K562 (cell line): Measurements from ENCODE around the gene HLCS. TPM values are rescaled to one million over a fixed set of nuclear protein-coding genes. Genes with fewer than 3 reads are reported as not detected.

ENCODE experiments used
- ATAC-seq: fragments of 200-7000 bp; cut with Tn5 transposase; 3 replicates; pipeline ENCODE4 v1.9.1; 2020; ENCODE audit warnings: moderate library complexity
- BruUV-seq: library from RNA; stranded (reverse); fragments of 400-500 nt; replicated peaks from 2 replicates; lab custom pipeline; 2021; lab: Mats Ljungman, UMichigan
- CTCF ChIA-PET: fragments of 300-600 bp; formaldehyde crosslinking; extraction: SDS; loops from one replicate; lab custom pipeline; 2021; ENCODE audit warnings: low intra/inter-chr PET ratio; lab: Yijun Ruan, JAX
- POLR2A ChIA-PET: fragments of 300-600, 350-650 bp; sonication (Branson Sonifier 250); formaldehyde crosslinking; extraction: SDS; loops from one replicate; lab custom pipeline; 2021; ENCODE audit warnings: antibody characterized with exemption, inconsistent platforms; lab: Yijun Ruan, JAX
- DNase-seq, 4 experiments: peaks; one replicate each; pipeline versions ENCODE4 v3.0.0 to v3.0.0-alpha.2; 2011 to 2018; ENCODE audit warnings: low spot score in 3 of 4, mixed read lengths in 3 of 4; ENCODE audit errors: extremely low read depth in 1 of 4
- FAIRE-seq: peaks from 2 replicates; lab custom pipeline; 2011; peaks lifted over from hg19 to GRCh38; lab: Jason Lieb, UNC
- H2AFZ ChIP-seq: 2 replicates; pipeline ENCODE4 v1.6.0; 2011; ENCODE audit warnings: low read depth, low read length, control low read depth, inconsistent platforms
- H3K27ac ChIP-seq: fragments of 200-600 bp; 3 replicates; pipeline ENCODE4 v1.8.0; 2011; ENCODE audit warnings: low read depth, mild to moderate bottlenecking, control low read depth, inconsistent platforms, low read length, moderate library complexity, mixed read lengths; ENCODE audit errors: extremely low read depth
- H3K27me3 ChIP-seq, 2 experiments: fragments of 300-600 bp in 1 of 2; 2 replicates in 1 of 2; 3 replicates in 1 of 2; pipeline versions ENCODE4 v1.6.0 to v1.8.0; 2011; ENCODE audit warnings: inconsistent platforms in 2 of 2, low read length in 2 of 2, mild to moderate bottlenecking in 1 of 2, mixed read lengths in 1 of 2, moderate library complexity in 1 of 2; ENCODE audit not compliant: control insufficient read depth in 2 of 2, insufficient read depth in 2 of 2
- H3K36me3 ChIP-seq: fragments of 300-600 bp; 3 replicates; pipeline ENCODE4 v1.8.0; 2011; ENCODE audit warnings: mild to moderate bottlenecking, low read length, inconsistent platforms; ENCODE audit not compliant: control insufficient read depth, insufficient read depth
- H3K4me1 ChIP-seq, 2 experiments: fragments of 200-600 bp in 1 of 2; replicated peaks in 1 of 2; 2 replicates in 1 of 2; 3 replicates in 1 of 2; pipeline versions ENCODE4 v1.5.1 to v1.8.0; 2011; ENCODE audit warnings: inconsistent platforms in 2 of 2, low read length in 2 of 2, mild to moderate bottlenecking in 1 of 2, mixed read lengths in 1 of 2, moderate library complexity in 1 of 2; ENCODE audit not compliant: control insufficient read depth in 2 of 2, insufficient read depth in 2 of 2
- H3K4me2 ChIP-seq: 2 replicates; pipeline ENCODE4 v1.6.1; 2011; ENCODE audit warnings: low read length, control low read depth, inconsistent platforms, mixed read lengths; ENCODE audit not compliant: insufficient read depth
- H3K4me3 ChIP-seq: fragments of 200-600 bp; sonication (generic), shearing (Covaris generic); 2 replicates; pipeline ENCODE4 v1.5.1; 2016; ENCODE audit warnings: control low read depth, inconsistent platforms
- H3K79me2 ChIP-seq: fragments of 200-600 bp; 3 replicates; pipeline ENCODE4 v1.8.0; 2011; ENCODE audit warnings: low read length, inconsistent platforms; ENCODE audit not compliant: control insufficient read depth, insufficient read depth
- H3K9ac ChIP-seq, 2 experiments: 2 replicates each; pipeline versions ENCODE4 v1.6.0 to v1.6.1; 2011; ENCODE audit warnings: low read depth in 2 of 2, low read length in 2 of 2, control low read depth in 1 of 2, inconsistent platforms in 1 of 2, mild to moderate bottlenecking in 1 of 2, mixed read lengths in 1 of 2; ENCODE audit not compliant: insufficient read depth in 1 of 2
- H3K9me1 ChIP-seq: one replicate; pipeline ENCODE4 v1.6.0; 2011; ENCODE audit warnings: inconsistent platforms, mild to moderate bottlenecking, low read length, moderate library complexity; ENCODE audit not compliant: control insufficient read depth, insufficient read depth
- H3K9me3 ChIP-seq: replicated peaks from 2 replicates; pipeline ENCODE4 v1.5.1; 2011; ENCODE audit warnings: low read depth, low read length, inconsistent platforms; ENCODE audit not compliant: control insufficient read depth, insufficient read depth
- H4K20me1 ChIP-seq: replicated peaks from 2 replicates; pipeline ENCODE4 v1.6.1; 2011; ENCODE audit warnings: low read length, inconsistent platforms, mixed read lengths; ENCODE audit not compliant: control insufficient read depth, insufficient read depth
- PATZ1 ChIP-seq: fragments of 250-450 bp; sonication (Bioruptor Pico); IDR thresholded peaks from 2 replicates; pipeline ENCODE4 v1.5.0; 2020; ENCODE audit warnings: mild to moderate bottlenecking, borderline replicate concordance
- RNF219 ChIP-seq: fragments of 250-450 bp; sonication (Bioruptor Pico); IDR thresholded peaks from 2 replicates; pipeline ENCODE4 v1.5.0; 2022; ENCODE audit warnings: mild to moderate bottlenecking
- ZBTB5 ChIP-seq: fragments of 450-650 bp; IDR thresholded peaks from 2 replicates; pipeline ENCODE4 v1.6.1; 2017; ENCODE audit warnings: antibody characterized with exemption
- ZNF212 ChIP-seq: fragments of 450-650 bp; formaldehyde crosslinking; IDR thresholded peaks from 2 replicates; pipeline ENCODE4 v1.4.0; 2020; ENCODE audit warnings: mild to moderate bottlenecking
- ZNF398 ChIP-seq: fragments of 250-450 bp; sonication (Bioruptor Pico); IDR thresholded peaks from 2 replicates; pipeline ENCODE4 v1.8.0; 2021; ENCODE audit warnings: moderate library complexity, mild to moderate bottlenecking, inconsistent platforms
- WGBS: fragments of 100-300 bp; shearing (Covaris generic); methylation state at CpG from one replicate; pipeline ENCODE4 v1.1.6; 2016; ENCODE audit warnings: low coverage, mixed read lengths; ENCODE audit not compliant: insufficient coverage; ENCODE audit errors: missing lambda C conversion rate; 5-methylcytosine and 5-hydroxymethylcytosine counted together
- in situ Hi-C: fragments of 300-500 bp; cut with MboI; formaldehyde crosslinking; loops from 4 replicates; pipeline ENCODE4 v1.15.0; 2018; ENCODE audit warnings: inconsistent platforms, mixed read lengths
- intact Hi-C: fragments of 100-400 bp; cut with micrococcal nuclease; formaldehyde crosslinking; loops from 2 replicates; pipeline ENCODE4 v1.14.2; 2022
- polyA plus RNA-seq, 8 experiments: library from polyadenylated mRNA; depleted of rRNA in 4 of 8; stranded (reverse) in 5 of 8; unstranded in 3 of 8; fragments of >200 nt; fragmentation: Nextera tagmentation in 2 of 8; fragmentation: Illumina TruSeq in 1 of 8; extraction: Ambion mirVana in 2 of 8; extraction: Trizol in 1 of 8; gene quantifications; 2 replicates each; pipeline versions ENCODE4 v1.2.1 to v1.2.3, GENCODE V29; 2011 to 2014; ENCODE audit warnings: inconsistent platforms in 1 of 8, missing spikeins in 1 of 8
- total RNA-seq, 7 experiments: library from RNA; depleted of rRNA in 6 of 7; stranded (reverse); fragments of >200 nt in 6 of 7; fragmentation: Illumina TruSeq in 2 of 7; extraction: Trizol in 2 of 7; gene quantifications; 2 replicates each; pipeline versions ENCODE4 v1.2.1 to v1.2.3, GENCODE V29; 2011 to 2021; ENCODE audit warnings: low replicate concordance in 1 of 7
- TF ChIP-seq, protein P1 (sequence below): fragments of 200-800 bp; sonication (Bioruptor generic); IDR thresholded peaks from 2 replicates; pipeline ENCODE4 v1.6.1; 2017; ENCODE audit warnings: missing genetic modification characterization, missing compliant biosample characterization
- TF ChIP-seq, protein P2 (sequence below): fragments of 450-650 bp; IDR thresholded peaks from 2 replicates; pipeline ENCODE4 v1.6.1; 2018; ENCODE audit warnings: mild to moderate bottlenecking, low read depth; ENCODE audit not compliant: partially characterized antibody

HLCS gene
- total and polyA plus RNA-seq, 9 of the 15 experiments (the other 6 are each of a cell fraction or from before 2014, with no cell fraction given) = 3.0 to 21.5 (median 17.1) TPM

DNA sequence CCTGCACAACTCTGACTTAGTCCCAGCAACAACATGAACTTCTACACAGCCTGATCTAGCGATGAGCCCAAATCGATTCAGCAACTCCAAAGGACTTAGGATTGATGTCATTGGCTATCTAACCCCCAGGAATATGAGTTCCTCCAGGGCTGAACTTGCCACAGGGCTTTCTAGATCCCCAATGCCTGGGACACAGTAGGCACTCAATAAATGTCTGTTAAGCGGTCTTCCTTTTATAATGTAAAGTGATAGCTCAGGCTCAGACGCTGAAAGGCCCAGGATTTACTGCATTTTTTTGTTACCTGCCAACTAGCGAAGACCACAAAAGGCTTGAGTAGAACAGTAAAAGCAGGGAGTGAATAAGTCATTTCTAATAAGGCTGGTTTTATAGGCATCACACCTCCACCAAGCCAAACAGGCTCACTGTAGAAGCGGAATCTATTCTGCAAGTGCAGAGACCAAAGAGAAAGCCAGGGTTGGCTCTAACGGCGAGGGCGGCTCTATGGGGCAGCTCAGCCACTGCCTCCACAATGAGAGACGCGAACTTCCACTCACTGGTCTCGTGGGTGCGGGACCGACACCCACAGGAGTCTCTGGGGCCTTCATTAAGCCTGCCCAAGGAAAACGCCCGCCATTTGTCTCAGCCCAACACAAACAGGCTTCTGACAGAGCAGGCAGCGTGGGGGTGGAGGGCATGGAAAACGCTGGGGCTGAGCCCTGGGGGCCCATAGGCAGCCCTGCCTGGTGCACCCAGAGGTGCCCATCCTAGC, 52.0 kb downstream of the HLCS start:
- no peak for ATAC-seq
- ChIA-PET CTCF (interaction anchor here (0.9 kb wide), 1 partner anchor 233 kb away, joined by 3 read pairs; no protein-coding TSS in a partner anchor), POLR2A (interaction anchor here (0.6 to 1.3 kb wide), 4 partner anchors 40 to 1934 kb away, joined by 3 to 4 read pairs (median 4); no protein-coding TSS in a partner anchor)
- H3K27me3 ChIP-seq = no peaks in the 10 kb centered on the region
- no peaks in the 10 kb centered on the region for H3K79me2 ChIP-seq
- H3K9me1 ChIP-seq = no peaks in the 10 kb centered on the region
- no peaks in the 10 kb centered on the region for H4K20me1 ChIP-seq
- H3K9ac ChIP-seq = no peak overlapping the region
- 72% methylated on average over 18 of the region's 18 CpGs for WGBS
- H3K9me3 ChIP-seq = no peaks in the 10 kb centered on the region
- no peaks in the 10 kb centered on the region for H3K36me3 ChIP-seq
- no peak for DNase-seq
- H3K4me1 ChIP-seq = peaks cover 5 to 6% of the 10 kb centered on the region in 2 experiments; a peak in 3 of 5 replicates
- no TSS peak for BruUV-seq
- H3K4me2 ChIP-seq = no peak overlapping the region
- no peak overlapping the region for H3K4me3 ChIP-seq
- no peak overlapping the region for H3K27ac ChIP-seq
- FAIRE-seq = no peak
- intact Hi-C loops = no loop called here
- no peak overlapping the region for H2AFZ ChIP-seq
- in situ Hi-C loops = no loop called here
- TF ChIP-seq, protein P1, sequence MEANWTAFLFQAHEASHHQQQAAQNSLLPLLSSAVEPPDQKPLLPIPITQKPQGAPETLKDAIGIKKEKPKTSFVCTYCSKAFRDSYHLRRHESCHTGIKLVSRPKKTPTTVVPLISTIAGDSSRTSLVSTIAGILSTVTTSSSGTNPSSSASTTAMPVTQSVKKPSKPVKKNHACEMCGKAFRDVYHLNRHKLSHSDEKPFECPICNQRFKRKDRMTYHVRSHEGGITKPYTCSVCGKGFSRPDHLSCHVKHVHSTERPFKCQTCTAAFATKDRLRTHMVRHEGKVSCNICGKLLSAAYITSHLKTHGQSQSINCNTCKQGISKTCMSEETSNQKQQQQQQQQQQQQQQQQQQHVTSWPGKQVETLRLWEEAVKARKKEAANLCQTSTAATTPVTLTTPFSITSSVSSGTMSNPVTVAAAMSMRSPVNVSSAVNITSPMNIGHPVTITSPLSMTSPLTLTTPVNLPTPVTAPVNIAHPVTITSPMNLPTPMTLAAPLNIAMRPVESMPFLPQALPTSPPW (CRISPR knock-in tag) = no peak
- TF ChIP-seq, protein P2, sequence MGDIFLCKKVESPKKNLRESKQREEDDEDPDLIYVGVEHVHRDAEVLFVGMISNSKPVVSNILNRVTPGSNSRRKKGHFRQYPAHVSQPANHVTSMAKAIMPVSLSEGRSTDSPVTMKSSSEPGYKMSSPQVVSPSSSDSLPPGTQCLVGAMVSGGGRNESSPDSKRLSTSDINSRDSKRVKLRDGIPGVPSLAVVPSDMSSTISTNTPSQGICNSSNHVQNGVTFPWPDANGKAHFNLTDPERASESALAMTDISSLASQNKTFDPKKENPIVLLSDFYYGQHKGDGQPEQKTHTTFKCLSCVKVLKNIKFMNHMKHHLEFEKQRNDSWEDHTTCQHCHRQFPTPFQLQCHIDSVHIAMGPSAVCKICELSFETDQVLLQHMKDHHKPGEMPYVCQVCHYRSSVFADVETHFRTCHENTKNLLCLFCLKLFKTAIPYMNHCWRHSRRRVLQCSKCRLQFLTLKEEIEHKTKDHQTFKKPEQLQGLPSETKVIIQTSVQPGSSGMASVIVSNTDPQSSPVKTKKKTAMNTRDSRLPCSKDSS = no peak
- TF ChIP-seq ZBTB5 (no peak), PATZ1 (CRISPR knock-in tag) (no peak), ZNF398 (CRISPR knock-in tag) (no peak), RNF219 (CRISPR knock-in tag) (no peak), ZNF212 (CRISPR knock-in tag) (no peak)
